ENCODE data around the gene YAE1. TPM values are rescaled to one million over a fixed set of nuclear protein-coding genes. Genes with fewer than 3 reads are reported as not detected.
"Not testable (repeated sequence)": the region's sequence is repeated elsewhere in the genome, so short reads cannot be mapped to it uniquely, and the experiment has no call there.

Gene YAE1
- total RNA-seq, 1 donor from 2014 or later = 19.3 TPM

GRCh38 chr7:39536951-39537350 is 29.3 kb upstream of the YAE1 start:
- Mint-ChIP-seq H3K9me3 (ENCODE audit: unreplicated experiment) (no peaks in the 10 kb centered on the region), H3K27me3 (ENCODE audit: unreplicated experiment) (peaks cover 21% of the 10 kb centered on the region), H3K4me3 (ENCODE audit: unreplicated experiment) (no peak overlapping the region), H3K27ac (ENCODE audit: unreplicated experiment) (no peak overlapping the region), H3K36me3 (ENCODE audit: unreplicated experiment) (no peaks in the 10 kb centered on the region), H3K4me1 (ENCODE audit: unreplicated experiment) (no peaks in the 10 kb centered on the region)
- no peak for DNase-seq (ENCODE audit: extremely low spot score, unreplicated experiment)
- no peak for TF ChIP-seq CTCF (IDR thresholded peaks at IDR 0.05)

- no peak for TF ChIP-seq CTCF (IDR thresholded peaks at IDR 0.05)
- Mint-ChIP-seq H3K4me1 (ENCODE audit: unreplicated experiment) (no peaks in the 10 kb centered on the region), H3K9me3 (ENCODE audit: unreplicated experiment) (no peaks in the 10 kb centered on the region), H3K36me3 (ENCODE audit: unreplicated experiment) (no peaks in the 10 kb centered on the region), H3K27ac (ENCODE audit: unreplicated experiment) (no peak overlapping the region), H3K27me3 (ENCODE audit: unreplicated experiment) (peaks cover 30% of the 10 kb centered on the region), H3K4me3 (ENCODE audit: unreplicated experiment) (no peak overlapping the region)
- no peak for DNase-seq (ENCODE audit: extremely low spot score, unreplicated experiment)
Measured at GRCh38 chr7:39539816-39540215, 26.4 kb upstream of the YAE1 start.

- no peak for TF ChIP-seq CTCF (IDR thresholded peaks at IDR 0.05)
- DNase-seq (ENCODE audit: extremely low spot score, unreplicated experiment) = no peak
- H3K27me3 Mint-ChIP-seq (ENCODE audit: unreplicated experiment) = peaks cover 32% of the 10 kb centered on the region
- no peaks in the 10 kb centered on the region for H3K36me3 Mint-ChIP-seq (ENCODE audit: unreplicated experiment)
- no peak overlapping the region for H3K27ac Mint-ChIP-seq (ENCODE audit: unreplicated experiment)
- no peak overlapping the region for H3K4me3 Mint-ChIP-seq (ENCODE audit: unreplicated experiment)
- H3K9me3 Mint-ChIP-seq (ENCODE audit: unreplicated experiment) = no peaks in the 10 kb centered on the region
- no peaks in the 10 kb centered on the region for H3K4me1 Mint-ChIP-seq (ENCODE audit: unreplicated experiment)
Measured at GRCh38 chr7:39540320-39540719, 25.9 kb upstream of the YAE1 start.

GRCh38 chr7:39541511-39541910 is 24.7 kb upstream of the YAE1 start:
- no peak for TF ChIP-seq CTCF (IDR thresholded peaks at IDR 0.05)
- peaks cover 26% of the 10 kb centered on the region for H3K27me3 Mint-ChIP-seq (ENCODE audit: unreplicated experiment)
- DNase-seq (ENCODE audit: extremely low spot score, unreplicated experiment) = no peak
- H3K4me3 Mint-ChIP-seq (ENCODE audit: unreplicated experiment) = no peak overlapping the region
- no peak overlapping the region for H3K27ac Mint-ChIP-seq (ENCODE audit: unreplicated experiment)
- H3K9me3 Mint-ChIP-seq (ENCODE audit: unreplicated experiment) = no peaks in the 10 kb centered on the region
- no peaks in the 10 kb centered on the region for H3K36me3 Mint-ChIP-seq (ENCODE audit: unreplicated experiment)
- no peaks in the 10 kb centered on the region for H3K4me1 Mint-ChIP-seq (ENCODE audit: unreplicated experiment)

GRCh38 chr7:39544774-39545173 is 21.4 kb upstream of the YAE1 start:
- Mint-ChIP-seq H3K9me3 (ENCODE audit: unreplicated experiment) (peaks cover 16% of the 10 kb centered on the region), H3K27me3 (ENCODE audit: unreplicated experiment) (peaks cover 28% of the 10 kb centered on the region)
- H3K4me3 Mint-ChIP-seq (ENCODE audit: unreplicated experiment); DNase-seq (ENCODE audit: extremely low spot score, unreplicated experiment); H3K36me3 Mint-ChIP-seq (ENCODE audit: unreplicated experiment); H3K27ac Mint-ChIP-seq (ENCODE audit: unreplicated experiment); H3K4me1 Mint-ChIP-seq (ENCODE audit: unreplicated experiment): not testable (repeated sequence)

- Mint-ChIP-seq H3K4me1 (ENCODE audit: unreplicated experiment) (no peaks in the 10 kb centered on the region), H3K4me3 (ENCODE audit: unreplicated experiment) (no peak overlapping the region), H3K27me3 (ENCODE audit: unreplicated experiment) (peaks cover 21% of the 10 kb centered on the region), H3K27ac (ENCODE audit: unreplicated experiment) (no peak overlapping the region), H3K9me3 (ENCODE audit: unreplicated experiment) (peaks cover 16% of the 10 kb centered on the region), H3K36me3 (ENCODE audit: unreplicated experiment) (peaks cover 5% of the 10 kb centered on the region)
- no peak for TF ChIP-seq CTCF (IDR thresholded peaks at IDR 0.05)
- DNase-seq (ENCODE audit: extremely low spot score, unreplicated experiment) = no peak
Measured at GRCh38 chr7:39547336-39547735, 18.9 kb upstream of the YAE1 start.

All from osteocyte (in vitro differentiated cells).